GM12878 (cell line): Measurements from ENCODE around the gene HPGD. TPM values are rescaled to one million over a fixed set of nuclear protein-coding genes. Genes with fewer than 3 reads are reported as not detected.
A peak's percentile ranks its signal among the peaks of the same experiment; 100 is the strongest.

Source experiments
- ATAC-seq: fragments of 200-7000 bp; cut with Tn5 transposase; 3 replicates; pipeline ENCODE4 v1.9.1; 2020; ENCODE audit warnings: mild to moderate bottlenecking, moderate library complexity
- BruUV-seq: library from RNA; stranded (reverse); fragments of 400-500 nt; replicated peaks from 2 replicates; lab custom pipeline; 2021; lab: Mats Ljungman, UMichigan
- CTCF ChIA-PET: fragments of 300-600 bp; sonication (Branson Sonifier 250); formaldehyde crosslinking; extraction: SDS; loops from one replicate; lab custom pipeline; 2021; ENCODE audit warnings: inconsistent platforms; lab: Yijun Ruan, JAX
- POLR2A ChIA-PET: fragments of 350-600 bp; formaldehyde crosslinking; extraction: SDS; loops from one replicate; lab custom pipeline; 2021; ENCODE audit warnings: inconsistent platforms; lab: Charles Lee
- RAD21 ChIA-PET: fragments of 300-600 bp; sonication (Branson Sonifier 250); formaldehyde crosslinking; loops from one replicate; lab custom pipeline; 2023; ENCODE audit warnings: antibody characterized with exemption; ENCODE audit not compliant: unreplicated experiment; lab: Charles Lee
- SMC1A ChIA-PET: fragments of 300-600 bp; sonication (Branson Sonifier 250); formaldehyde crosslinking; loops from one replicate; lab custom pipeline; 2023; ENCODE audit not compliant: unreplicated experiment, uncharacterized antibody; lab: Charles Lee
- DNase-seq: peaks from one replicate; pipeline ENCODE4 v3.0.0-alpha.2; 2011; ENCODE audit warnings: low read depth, low spot score
- FAIRE-seq: peaks from 3 replicates; lab custom pipeline; 2011; peaks lifted over from hg19 to GRCh38; lab: Jason Lieb, UNC
- H2AFZ ChIP-seq: 2 replicates; pipeline ENCODE4 v1.6.0; 2011; ENCODE audit warnings: low read depth, low read length, control low read depth; ENCODE audit not compliant: control insufficient read depth
- H3K27ac ChIP-seq: 2 replicates; pipeline ENCODE4 v1.5.1; 2011; ENCODE audit warnings: control low read depth; ENCODE audit not compliant: control insufficient read depth, insufficient read depth
- H3K27me3 ChIP-seq, 2 experiments: replicated peaks in 1 of 2; 2 replicates each; pipeline versions ENCODE4 v1.6.0 to v1.6.1; 2011; ENCODE audit warnings: low read length in 1 of 2; ENCODE audit not compliant: control insufficient read depth in 2 of 2, insufficient read depth in 2 of 2
- H3K36me3 ChIP-seq, 2 experiments: 2 replicates each; pipeline ENCODE4 v1.5.1; 2011; ENCODE audit warnings: low read length in 1 of 2; ENCODE audit not compliant: control insufficient read depth in 2 of 2, insufficient read depth in 2 of 2
- H3K4me1 ChIP-seq: 2 replicates; pipeline ENCODE4 v1.6.1; 2011; ENCODE audit warnings: mild to moderate bottlenecking, low read length, moderate library complexity, mixed read lengths; ENCODE audit not compliant: control insufficient read depth, insufficient read depth
- H3K4me2 ChIP-seq: 2 replicates; pipeline ENCODE4 v1.6.0; 2011; ENCODE audit warnings: control low read depth; ENCODE audit not compliant: control insufficient read depth, insufficient read depth
- H3K4me3 ChIP-seq: fragments of 200-600 bp; sonication (generic); 2 replicates; pipeline ENCODE4 v1.5.1; 2016
- H3K79me2 ChIP-seq: 2 replicates; pipeline ENCODE4 v1.6.0; 2011; ENCODE audit warnings: low read length; ENCODE audit not compliant: control insufficient read depth, insufficient read depth
- H3K9ac ChIP-seq: 2 replicates; pipeline ENCODE4 v1.8.0; 2011; ENCODE audit warnings: low read length, control low read depth, mixed read lengths; ENCODE audit not compliant: control insufficient read depth, insufficient read depth
- H3K9me3 ChIP-seq: replicated peaks from 3 replicates; pipeline ENCODE4 v1.5.1; 2011; ENCODE audit warnings: mild to moderate bottlenecking, low read length; ENCODE audit not compliant: control insufficient read depth, insufficient read depth
- H4K20me1 ChIP-seq: 2 replicates; pipeline ENCODE4 v1.6.0; 2011; ENCODE audit not compliant: control insufficient read depth, insufficient read depth
- CHD2 ChIP-seq: IDR thresholded peaks from 2 replicates; pipeline ENCODE4 v1.6.1; 2011; ENCODE audit warnings: low read depth, low read length, improper control_type of control experiment, borderline replicate concordance
- E2F4 ChIP-seq: IDR thresholded peaks from 2 replicates; pipeline ENCODE4 v1.6.1; 2012; ENCODE audit warnings: low read depth, low read length, improper control_type of control experiment
- MAX ChIP-seq: IDR thresholded peaks from 2 replicates; pipeline ENCODE4 v1.6.1; 2012; ENCODE audit warnings: low read depth, low read length, improper control_type of control experiment
- PKNOX1 ChIP-seq: fragments of 450-650 bp; IDR thresholded peaks from 2 replicates; pipeline ENCODE4 v1.6.1; 2016; ENCODE audit warnings: mild to moderate bottlenecking
- SIN3A ChIP-seq: IDR thresholded peaks from 2 replicates; pipeline ENCODE4 v1.6.1; 2012; ENCODE audit warnings: low read depth, low read length, improper control_type of control experiment
- WGBS: methylation state at CpG from one replicate; pipeline ENCODE4 v1.1.6; 2016; ENCODE audit warnings: low lambda C conversion rate; ENCODE audit not compliant: insufficient replicate concordance, insufficient coverage; ENCODE audit errors: missing lambda C conversion rate; 5-methylcytosine and 5-hydroxymethylcytosine counted together
- in situ Hi-C: fragments of 300-500 bp; cut with MboI; formaldehyde crosslinking; loops from 9 replicates; pipeline ENCODE4 v1.14.3; 2018; ENCODE audit warnings: mixed read lengths
- intact Hi-C: fragments of 100-400 bp; cut with micrococcal nuclease; formaldehyde crosslinking; loops from one replicate; pipeline ENCODE4 v1.14.2; 2022; ENCODE audit not compliant: unreplicated experiment
- polyA plus RNA-seq, 11 experiments: library from polyadenylated mRNA; depleted of rRNA in 4 of 11; unstranded in 6 of 11; stranded (reverse) in 5 of 11; fragments of >200 nt; fragmentation: Nextera tagmentation in 4 of 11; fragmentation: Illumina TruSeq in 1 of 11; extraction: Ambion mirVana in 4 of 11; extraction: Trizol in 1 of 11; gene quantifications; 1 replicate in 1 of 11; 2 replicates in 10 of 11; pipeline versions ENCODE4 v1.2.1 to v1.2.3, GENCODE V29; 2011 to 2016; ENCODE audit warnings: inconsistent platforms in 2 of 11, missing spikeins in 2 of 11, low read depth in 1 of 11
- total RNA-seq, 4 experiments: library from RNA; depleted of rRNA in 3 of 4; stranded (reverse); fragments of >200 nt in 3 of 4; fragmentation: Illumina TruSeq in 1 of 4; extraction: Trizol in 1 of 4; gene quantifications; 2 replicates each; pipeline versions ENCODE4 v1.2.1 to v1.2.3, GENCODE V29; 2013 to 2021

The HPGD gene
- total and polyA plus RNA-seq, 10 of the 15 experiments (the other 5 are each of a cell fraction or from before 2014, with no cell fraction given), result 0.07 to 0.41 (median 0.24) TPM; not detected in 7

DNA sequence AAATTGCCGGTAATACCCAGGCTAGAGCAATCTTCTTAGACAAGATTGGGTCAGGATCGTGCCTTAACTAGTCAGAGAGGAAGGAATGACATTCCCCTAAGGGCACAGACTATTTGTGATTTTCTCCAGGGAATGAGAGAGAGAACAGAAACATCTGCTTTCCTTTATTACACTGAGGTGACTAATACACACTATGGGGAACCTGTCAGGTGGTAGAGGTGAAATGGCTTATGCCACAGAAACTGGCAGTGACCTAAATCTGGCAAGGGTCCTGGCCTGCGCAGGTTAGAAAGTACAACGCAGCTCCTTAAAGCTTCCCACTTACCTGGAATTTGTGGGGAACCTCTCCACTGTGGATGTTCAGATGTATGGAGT is 16.6 kb upstream of the HPGD start:
- Histone ChIP-seq H3K9me3 (no peaks in the 10 kb centered on the region), H3K9ac (no peak overlapping the region), H3K79me2 (no peaks in the 10 kb centered on the region), H3K27ac (no peak overlapping the region), H2AFZ (no peak overlapping the region), H4K20me1 (no peaks in the 10 kb centered on the region), H3K4me1 (peaks cover 10% of the 10 kb centered on the region), H3K27me3 (no peaks in the 10 kb centered on the region), H3K4me3 (no peak overlapping the region), H3K36me3 (no peaks in the 10 kb centered on the region), H3K4me2 (no peak overlapping the region)
- FAIRE-seq (no peak), DNase-seq (no peak), ATAC-seq (peak; percentile 8; the same call in 1 of the 3 replicates)
- intact Hi-C loops (loop anchor here (1.0 kb wide), 1 partner anchor 52 kb away; no protein-coding TSS in a partner anchor), in situ Hi-C loops (no loop called here)
- ChIA-PET POLR2A (interaction anchor here (0.6 kb wide), 1 partner anchor 506 kb away, joined by 5 read pairs; no protein-coding TSS in a partner anchor), CTCF (interaction anchor here (1.0 kb wide), 1 partner anchor 176 kb away, joined by 3 read pairs; no protein-coding TSS in a partner anchor), RAD21 (no interaction called here), SMC1A (interaction anchor here (0.7 kb wide), 1 partner anchor 149 kb away, joined by 3 read pairs; no protein-coding TSS in a partner anchor)
- no TSS peak for BruUV-seq
- TF ChIP-seq CHD2, result no peak
- no peak for TF ChIP-seq MAX
- no peak for TF ChIP-seq PKNOX1
- no peak for TF ChIP-seq E2F4
- TF ChIP-seq SIN3A, result no peak
- 30% methylated on average over 4 of the region's 4 CpGs for WGBS
